ENCODE measurements around the gene MYO1D.

GRCh38 chr17:32795339-32795979 lies 81.5 kb downstream of the MYO1D start:
- no peak for TF ChIP-seq CTCF (IDR thresholded peaks at IDR 0.05)
- no peak for TF ChIP-seq POLR2A (IDR thresholded peaks at IDR 0.05)
